ENCODE measurements around the gene FGA. TPM values are rescaled to one million over a fixed set of nuclear protein-coding genes. Genes with fewer than 3 reads are reported as not detected.

FGA gene
- total and polyA plus RNA-seq, 9 of the 15 experiments (the other 6 are each of a cell fraction or from before 2014, with no cell fraction given), result 0.04 to 2.5 (median 0.07) TPM; not detected in 5

GRCh38 chr4:154616287-154616686 lies 25.7 kb upstream of the FGA start:
- no peaks in the 10 kb centered on the region for H3K9me1 ChIP-seq (ENCODE audit: control insufficient read depth, insufficient read depth, low read length)
- no TSS peak for BruUV-seq (replicated peaks)
- POLR2A ChIA-PET, result no interaction called here
- no peaks in the 10 kb centered on the region for H4K20me1 ChIP-seq (replicated peaks; ENCODE audit: control insufficient read depth, insufficient read depth, low read length)
- no peaks in the 10 kb centered on the region for H3K9me3 ChIP-seq (replicated peaks; ENCODE audit: control insufficient read depth, insufficient read depth, low read depth, low read length)
- 0 out of 5 replicates have a peak, but pooled peaks cover 0 to 4% of the 10 kb centered on the region in 2 experiments for H3K27me3 ChIP-seq (ENCODE audit: control insufficient read depth in 2 of 2, insufficient read depth in 2 of 2, low read length in 2 of 2)
- no peak overlapping the region for H3K4me2 ChIP-seq (ENCODE audit: insufficient read depth, low read length)
- DNase-seq (ENCODE audit: extremely low read depth in 1 of 4, low spot score in 3 of 4), result no peak
- in situ Hi-C loops (cut with MboI), result loop anchor here (5.0 kb wide), 1 partner anchor 64 kb away; the partner anchor contains the start of gene PLRG1
- H2AFZ ChIP-seq (ENCODE audit: low read depth, low read length), result no peak overlapping the region
- no peaks in the 10 kb centered on the region for H3K36me3 ChIP-seq (ENCODE audit: control insufficient read depth, insufficient read depth, low read length)
- no peak overlapping the region for H3K9ac ChIP-seq (ENCODE audit: insufficient read depth in 1 of 2, low read depth in 2 of 2, low read length in 2 of 2)
- no peak overlapping the region for H3K27ac ChIP-seq (ENCODE audit: extremely low read depth, low read depth, low read length)
- intact Hi-C loops (cut with micrococcal nuclease), result loop anchor here (10.0 kb wide), 1 partner anchor 841 kb away; no protein-coding TSS in a partner anchor
- no peak for ATAC-seq
- CTCF ChIA-PET (ENCODE audit: low intra/inter-chr PET ratio), result no interaction called here
- TF ChIP-seq SNAPC5 (CRISPR knock-in tag; IDR thresholded peaks at IDR 0.05) (no peak), HDAC6 (IDR thresholded peaks at IDR 0.05; ENCODE audit: low read depth, low read length) (no peak), CUX1 (CRISPR knock-in tag; IDR thresholded peaks at IDR 0.05) (no peak), TAF9B (IDR thresholded peaks at IDR 0.05; ENCODE audit: partially characterized antibody) (no peak), NFIC (IDR thresholded peaks at IDR 0.05) (peak; percentile 43; the same call in 1 of the 2 replicates)
- no peak for FAIRE-seq
- H3K4me3 ChIP-seq, result no peak overlapping the region
- 0% methylated on average over 4 of the region's 4 CpGs for WGBS (ENCODE audit: insufficient coverage, low coverage, missing lambda C conversion rate)
- no peaks in the 10 kb centered on the region for H3K4me1 ChIP-seq (replicated peaks in 1 of 2; ENCODE audit: control insufficient read depth in 2 of 2, insufficient read depth in 2 of 2, low read length in 2 of 2)
- H3K79me2 ChIP-seq (ENCODE audit: control insufficient read depth, insufficient read depth, low read length), result no peaks in the 10 kb centered on the region

Measured in K562 (cell line).